CD14-positive monocyte (primary cell): ENCODE results near the gene OCRL. TPM values are rescaled to one million over a fixed set of nuclear protein-coding genes. Genes with fewer than 3 reads are reported as not detected.

Experiments used
- DNase-seq, 3 donors: peaks; one replicate each; pipeline ENCODE4 v3.0.0-alpha.2; 2011 to 2022
- H2AFZ ChIP-seq: 2 replicates; pipeline ENCODE4 v1.6.0; 2012; ENCODE audit warnings: mild to moderate bottlenecking, low read depth, low read length, inconsistent platforms; ENCODE audit not compliant: insufficient read depth, poor library complexity, severe bottlenecking
- H3K27ac ChIP-seq, 2 donors: 1 replicate in 1 of 2; 2 replicates in 1 of 2; pipeline ENCODE4 v1.5.1; 2012 to 2013; ENCODE audit warnings: low read length in 2 of 2, control low read depth in 1 of 2, inconsistent platforms in 1 of 2, low read depth in 1 of 2, mild to moderate bottlenecking in 1 of 2
- H3K27me3 ChIP-seq, 2 donors: one replicate each; pipeline versions ENCODE4 v1.6.0 to v1.6.1; 2011 to 2013; ENCODE audit warnings: low read length in 2 of 2; ENCODE audit not compliant: control insufficient read depth in 2 of 2, insufficient read depth in 2 of 2
- H3K36me3 ChIP-seq, 2 donors: replicated peaks in 1 of 2; 1 replicate in 1 of 2; 2 replicates in 1 of 2; pipeline versions ENCODE4 v1.5.1 to v1.6.1; 2012 to 2013; ENCODE audit warnings: low read length in 2 of 2, control low read depth in 1 of 2, inconsistent platforms in 1 of 2, mild to moderate bottlenecking in 1 of 2; ENCODE audit not compliant: insufficient read depth in 2 of 2, control insufficient read depth in 1 of 2
- H3K4me1 ChIP-seq, 2 donors: 1 replicate in 1 of 2; 2 replicates in 1 of 2; pipeline versions ENCODE4 v1.5.1 to v1.6.1; 2012 to 2013; ENCODE audit warnings: low read length in 2 of 2, control low read depth in 1 of 2, inconsistent platforms in 1 of 2, mild to moderate bottlenecking in 1 of 2, moderate library complexity in 1 of 2; ENCODE audit not compliant: insufficient read depth in 2 of 2, control insufficient read depth in 1 of 2
- H3K4me2 ChIP-seq: replicated peaks from 2 replicates; pipeline ENCODE3; 2012; ENCODE audit warnings: low read length, moderate library complexity, mild to moderate bottlenecking; ENCODE audit not compliant: poor library complexity, severe bottlenecking; ENCODE audit errors: extremely low read depth
- H3K4me3 ChIP-seq, 3 experiments: fragments of 200-600 bp in 1 of 3; sonication (generic) in 1 of 3; replicated peaks in 1 of 3; 1 replicate in 2 of 3; 2 replicates in 1 of 3; pipeline ENCODE4 v1.5.1; 2011 to 2013; ENCODE audit warnings: low read length in 3 of 3, mild to moderate bottlenecking in 3 of 3, control low read depth in 2 of 3, low read depth in 2 of 3, inconsistent platforms in 1 of 3, moderate library complexity in 1 of 3
- H3K79me2 ChIP-seq: 2 replicates; pipeline ENCODE4 v1.6.0; 2012; ENCODE audit warnings: mild to moderate bottlenecking, control low read depth, inconsistent platforms, low read length, moderate library complexity; ENCODE audit not compliant: insufficient read depth
- H3K9ac ChIP-seq: 2 replicates; pipeline ENCODE4 v1.6.0; 2017; ENCODE audit warnings: low read length, mild to moderate bottlenecking; ENCODE audit not compliant: insufficient read depth, poor library complexity, severe bottlenecking
- H3K9me3 ChIP-seq, 2 donors: replicated peaks in 1 of 2; 1 replicate in 1 of 2; 2 replicates in 1 of 2; pipeline versions ENCODE4 v1.5.1 to v1.6.1; 2012 to 2013; ENCODE audit warnings: low read length in 2 of 2, control low read depth in 1 of 2; ENCODE audit not compliant: control insufficient read depth in 1 of 2, insufficient read depth in 1 of 2
- H4K20me1 ChIP-seq: 2 replicates; pipeline ENCODE4 v1.6.0; 2012; ENCODE audit warnings: mild to moderate bottlenecking, low read length, control low read depth, moderate library complexity; ENCODE audit not compliant: insufficient read depth
- H3K27ac Mint-ChIP-seq, 7 donors: one replicate each; pipeline ENCODE4 v1.8.0; 2020; ENCODE audit warnings: mild to moderate bottlenecking in 7 of 7, mixed read lengths in 7 of 7, moderate library complexity in 6 of 7, inconsistent platforms in 2 of 7
- H3K27me3 Mint-ChIP-seq, 3 donors: one replicate each; pipeline ENCODE4 v1.8.0; 2021 to 2022; ENCODE audit warnings: low read depth in 3 of 3, mild to moderate bottlenecking in 3 of 3, mixed read lengths in 3 of 3, moderate library complexity in 3 of 3, inconsistent platforms in 1 of 3
- H3K36me3 Mint-ChIP-seq, 2 donors: one replicate each; pipeline ENCODE4 v1.8.0; 2020; ENCODE audit warnings: mixed read lengths in 2 of 2, inconsistent platforms in 1 of 2, mild to moderate bottlenecking in 1 of 2
- H3K4me1 Mint-ChIP-seq: one replicate; pipeline ENCODE4 v1.8.0; 2020; ENCODE audit warnings: mild to moderate bottlenecking, mixed read lengths
- H3K4me3 Mint-ChIP-seq, 2 donors: one replicate each; pipeline ENCODE4 v1.8.0; 2020; ENCODE audit warnings: mild to moderate bottlenecking in 2 of 2, mixed read lengths in 2 of 2, moderate library complexity in 1 of 2
- H3K9me3 Mint-ChIP-seq, 7 donors: one replicate each; pipeline ENCODE4 v1.8.0; 2020 to 2022; ENCODE audit warnings: mixed read lengths in 7 of 7, mild to moderate bottlenecking in 6 of 7, moderate library complexity in 6 of 7, inconsistent platforms in 2 of 7
- CTCF ChIP-seq: fragments of 200-600 bp; IDR thresholded peaks from one replicate; pipeline ENCODE4 v1.8.0; 2022; ENCODE audit warnings: antibody characterized with exemption, mild to moderate bottlenecking
- WGBS: methylation state at CpG from one replicate; pipeline ENCODE4 v1.1.5; 2013; ENCODE audit warnings: missing lambda C conversion rate; ENCODE audit not compliant: insufficient coverage; 5-methylcytosine and 5-hydroxymethylcytosine counted together
- intact Hi-C, 2 donors: fragments of 100-400 bp; cut with micrococcal nuclease; formaldehyde crosslinking; loops; one replicate each; pipeline versions ENCODE4 v1.15.0 to v1.15.1; 2023
- polyA plus RNA-seq, 3 donors: library from polyadenylated mRNA; depleted of rRNA in 1 of 3; unstranded in 2 of 3; stranded (reverse) in 1 of 3; fragments of 300-500 nt in 2 of 3; fragments of >200 nt in 1 of 3; fragmentation: Illumina TruSeq in 2 of 3; gene quantifications; 1 replicate in 2 of 3; 2 replicates in 1 of 3; pipeline ENCODE4 v1.2.3, GENCODE V29; 2012 to 2021

Gene OCRL
- polyA plus RNA-seq, 3 donors = 1.8 to 11.2 (median 2.4) TPM

GRCh38 chrX:129617420-129617819, 77.4 kb downstream of the OCRL start:
- no peak overlapping the region for H3K9ac ChIP-seq
- H3K27me3 ChIP-seq = no peaks in the 10 kb centered on the region
- no peaks in the 10 kb centered on the region for H4K20me1 ChIP-seq
- H3K36me3 ChIP-seq = no peaks in the 10 kb centered on the region
- WGBS = 93% methylated on average over 3 of the region's 6 CpGs
- Mint-ChIP-seq H3K36me3 (no peaks in the 10 kb centered on the region), H3K9me3 (peaks cover 0 to 1% (median 0%) of the 10 kb centered on the region in 7 donors), H3K27ac (no peak overlapping the region), H3K27me3 (peaks cover 0 to 2% (median 0%) of the 10 kb centered on the region in 3 donors), H3K4me3 (no peak overlapping the region), H3K4me1 (peaks cover 11% of the 10 kb centered on the region)
- peaks cover 10% of the 10 kb centered on the region in 2 donors for H3K4me1 ChIP-seq
- H3K4me3 ChIP-seq = no peak overlapping the region
- no peak overlapping the region for H3K4me2 ChIP-seq
- intact Hi-C loops = no loop called here
- TF ChIP-seq CTCF = no peak
- H3K27ac ChIP-seq = no peak overlapping the region
- no peak for DNase-seq
- H2AFZ ChIP-seq = no peak overlapping the region
- H3K9me3 ChIP-seq = no peaks in the 10 kb centered on the region
- H3K79me2 ChIP-seq = no peaks in the 10 kb centered on the region

GRCh38 chrX:129618997-129619396, 78.9 kb downstream of the OCRL start:
- H3K4me2 ChIP-seq = no peak overlapping the region
- DNase-seq = no peak

More at GRCh38 chrX:129618997-129619396, 78.9 kb downstream of the OCRL start:
- H3K27me3 ChIP-seq = no peaks in the 10 kb centered on the region
- no peak overlapping the region for H2AFZ ChIP-seq
- intact Hi-C loops = no loop called here
- Mint-ChIP-seq H3K27ac (no peak overlapping the region), H3K27me3 (peaks cover 0 to 2% (median 0%) of the 10 kb centered on the region in 3 donors), H3K36me3 (no peaks in the 10 kb centered on the region), H3K4me1 (peaks cover 11% of the 10 kb centered on the region), H3K4me3 (no peak overlapping the region), H3K9me3 (no peaks in the 10 kb centered on the region)
- no peaks in the 10 kb centered on the region for H4K20me1 ChIP-seq
- H3K9ac ChIP-seq = no peak overlapping the region
- H3K4me3 ChIP-seq = no peak overlapping the region
- H3K4me1 ChIP-seq = peaks cover 10% of the 10 kb centered on the region in 2 donors
- H3K36me3 ChIP-seq = no peaks in the 10 kb centered on the region
- WGBS = no CpG with 5 or more reads among the region's 4 CpGs
- no peaks in the 10 kb centered on the region for H3K79me2 ChIP-seq
- TF ChIP-seq CTCF = no peak
- H3K27ac ChIP-seq = no peak overlapping the region
- H3K9me3 ChIP-seq = no peaks in the 10 kb centered on the region
